Tibial artery (tissue), 4 donors: ENCODE measurements around the gene CACNA2D2.

ENCODE experiments used
- DNase-seq, 2 donors: peaks; one replicate each; pipeline ENCODE4 v3.0.0-alpha.2; 2019
- H3K27ac ChIP-seq, 2 donors: fragments of 200-600 bp; sonication (generic) in 1 of 2; 1 replicate in 1 of 2; 2 replicates in 1 of 2; pipeline ENCODE4 v1.5.1; 2018 to 2019; ENCODE audit warnings: mild to moderate bottlenecking in 1 of 2
- H3K27me3 ChIP-seq, 2 donors: fragments of 200-600 bp; sonication (generic) in 1 of 2; one replicate each; pipeline versions ENCODE4 v1.5.1 to v1.6.0; 2016 to 2019
- H3K36me3 ChIP-seq, 3 donors: fragments of 200-600 bp; sonication (generic) in 2 of 3; one replicate each; pipeline ENCODE4 v1.5.1; 2016 to 2019; ENCODE audit warnings: mild to moderate bottlenecking in 2 of 3
- H3K4me1 ChIP-seq, 4 donors: fragments of 200-600 bp; sonication (generic) in 2 of 4; 1 replicate in 3 of 4; 2 replicates in 1 of 4; pipeline ENCODE4 v1.5.1; 2016 to 2019
- H3K4me3 ChIP-seq, 2 donors: fragments of 200-600 bp; sonication (generic) in 1 of 2; 1 replicate in 1 of 2; 2 replicates in 1 of 2; pipeline ENCODE4 v1.5.1; 2018 to 2019; ENCODE audit warnings: mild to moderate bottlenecking in 2 of 2
- H3K9me3 ChIP-seq, 3 donors: fragments of 200-600 bp; sonication (generic) in 1 of 3; one replicate each; pipeline ENCODE4 v1.5.1; 2016 to 2019
- CTCF ChIP-seq, 2 experiments: fragments of 200-600 bp in 1 of 2; fragments of 450-650 bp in 1 of 2; IDR thresholded peaks; one replicate each; pipeline ENCODE4 v1.5.1; 2017 to 2019; ENCODE audit warnings: antibody characterized with exemption in 2 of 2, mild to moderate bottlenecking in 1 of 2, moderate library complexity in 1 of 2
- intact Hi-C: fragments of 100-400 bp; cut with DNase I; formaldehyde crosslinking; loops from one replicate; pipeline ENCODE4 v1.15.0; 2023; ENCODE audit warnings: low total_unique reads

CACNA2D2 gene

GRCh38 chr3:50454481-50455070, 48.9 kb downstream of the CACNA2D2 start:
- Histone ChIP-seq H3K4me3 (no peak overlapping the region), H3K36me3 (no peaks in the 10 kb centered on the region), H3K27me3 (peaks cover 0 to 4% of the 10 kb centered on the region in 2 donors), H3K4me1 (peaks cover 0 to 7% (median 0%) of the 10 kb centered on the region in 4 donors), H3K9me3 (no peaks in the 10 kb centered on the region), H3K27ac (no peak overlapping the region)
- no peak for DNase-seq
- no peak for TF ChIP-seq CTCF (IDR thresholded peaks at IDR 0.05)
- intact Hi-C loops, result no loop called here

GRCh38 chr3:50453907-50454306, 49.5 kb downstream of the CACNA2D2 start:
- no peak for TF ChIP-seq CTCF (IDR thresholded peaks at IDR 0.05)
- Histone ChIP-seq H3K27ac (no peak overlapping the region), H3K4me3 (no peak overlapping the region), H3K36me3 (no peaks in the 10 kb centered on the region), H3K9me3 (no peaks in the 10 kb centered on the region), H3K4me1 (peaks cover 0 to 7% (median 0%) of the 10 kb centered on the region in 4 donors), H3K27me3 (peaks cover 0 to 4% of the 10 kb centered on the region in 2 donors)
- intact Hi-C loops, result no loop called here
- DNase-seq, result no peak

GRCh38 chr3:50450209-50450921, 53.1 kb downstream of the CACNA2D2 start:
- peak; percentile 71 to 83 for DNase-seq
- no peaks in the 10 kb centered on the region for H3K9me3 ChIP-seq
- H3K4me3 ChIP-seq, result peak overlapping the region; percentile 25 to 28
- H3K27ac ChIP-seq, result peak overlapping the region; percentile 33 to 41
- intact Hi-C loops, result no loop called here
- H3K4me1 ChIP-seq, result peaks cover 0 to 7% (median 0%) of the 10 kb centered on the region in 4 donors
- H3K36me3 ChIP-seq, result no peaks in the 10 kb centered on the region
- TF ChIP-seq CTCF (IDR thresholded peaks at IDR 0.05), result no peak
- no peaks in the 10 kb centered on the region for H3K27me3 ChIP-seq

GRCh38 chr3:50448752-50449539, 54.5 kb downstream of the CACNA2D2 start:
- Histone ChIP-seq H3K36me3 (no peaks in the 10 kb centered on the region), H3K27ac (no peak overlapping the region)
- intact Hi-C loops, result no loop called here

More at GRCh38 chr3:50448752-50449539, 54.5 kb downstream of the CACNA2D2 start:
- no peak for TF ChIP-seq CTCF (IDR thresholded peaks at IDR 0.05)
- no peak overlapping the region for H3K4me3 ChIP-seq
- no peaks in the 10 kb centered on the region for H3K27me3 ChIP-seq
- H3K4me1 ChIP-seq, result peaks cover 0 to 7% (median 0%) of the 10 kb centered on the region in 4 donors
- H3K9me3 ChIP-seq, result no peaks in the 10 kb centered on the region
- no peak for DNase-seq
